ENCODE measurements around the gene LEMD2.

LEMD2 gene

GRCh38 chr6:33818293-33818692 lies 29.4 kb upstream of the LEMD2 start:
- no peak for DNase-seq

DNA sequence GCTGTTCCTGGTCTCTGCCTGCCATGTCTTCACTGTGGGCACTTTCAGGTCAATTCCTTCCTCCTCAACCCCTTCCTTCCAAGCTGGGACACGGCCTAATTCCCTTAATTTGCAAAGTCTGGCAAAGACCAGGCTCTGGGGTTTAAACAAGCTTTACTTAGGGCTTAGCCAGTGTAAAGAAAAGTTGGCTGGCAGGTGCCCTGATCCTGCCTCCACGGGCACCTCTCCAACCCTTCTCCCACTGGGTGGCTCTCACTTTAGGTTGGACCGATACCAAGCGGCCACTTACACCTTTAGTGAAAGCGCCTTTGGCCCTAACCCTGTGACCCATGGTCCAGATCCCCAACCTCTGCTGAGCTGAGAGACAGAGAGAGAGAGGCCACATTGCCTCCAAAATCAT lies 28.6 kb upstream of the LEMD2 start:
- no peak for DNase-seq

DNA sequence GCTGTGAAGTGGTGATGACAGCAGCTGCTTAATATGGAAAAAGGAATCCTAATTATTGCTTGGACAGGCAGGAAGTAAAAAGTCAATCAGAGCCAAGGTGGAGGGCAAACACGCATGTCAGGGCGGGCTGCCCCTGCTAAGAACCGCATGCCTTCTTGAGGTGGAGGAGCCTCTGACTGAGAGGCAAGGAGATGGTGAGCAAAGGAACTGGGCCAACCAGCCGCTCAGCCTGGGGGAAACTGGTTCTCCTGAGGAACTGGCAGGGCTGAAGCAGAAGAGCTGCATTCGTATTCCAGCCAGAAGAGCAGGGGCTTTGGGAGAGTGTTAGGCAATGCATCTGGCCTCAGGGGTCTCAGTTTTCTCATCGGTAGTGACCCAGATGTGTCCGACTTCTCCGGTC lies 28.0 kb upstream of the LEMD2 start:
- no peak for DNase-seq

DNA sequence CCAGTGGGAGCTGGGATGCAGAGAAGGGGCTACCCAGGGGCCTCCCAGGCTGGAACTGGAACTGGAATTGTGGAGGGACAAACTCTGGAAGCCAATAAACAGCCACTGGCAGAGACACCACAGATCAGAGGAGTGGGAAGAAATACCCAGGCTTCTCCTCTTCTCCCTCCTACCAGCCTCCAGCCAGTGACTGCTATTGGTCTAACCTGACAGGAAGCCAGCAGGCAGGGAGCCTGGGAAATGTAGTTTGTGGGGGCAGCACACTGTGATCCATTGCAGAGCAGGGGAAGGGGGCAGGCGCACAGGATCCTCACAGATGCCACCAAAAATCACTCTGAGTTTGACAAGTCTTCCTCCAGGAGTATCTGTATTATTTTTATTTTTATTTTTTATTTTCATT lies 26.9 kb upstream of the LEMD2 start:
- DNase-seq: no peak

- DNase-seq: no peak
Observed at GRCh38 chr6:33813990-33814985, 25.4 kb upstream of the LEMD2 start.

DNA sequence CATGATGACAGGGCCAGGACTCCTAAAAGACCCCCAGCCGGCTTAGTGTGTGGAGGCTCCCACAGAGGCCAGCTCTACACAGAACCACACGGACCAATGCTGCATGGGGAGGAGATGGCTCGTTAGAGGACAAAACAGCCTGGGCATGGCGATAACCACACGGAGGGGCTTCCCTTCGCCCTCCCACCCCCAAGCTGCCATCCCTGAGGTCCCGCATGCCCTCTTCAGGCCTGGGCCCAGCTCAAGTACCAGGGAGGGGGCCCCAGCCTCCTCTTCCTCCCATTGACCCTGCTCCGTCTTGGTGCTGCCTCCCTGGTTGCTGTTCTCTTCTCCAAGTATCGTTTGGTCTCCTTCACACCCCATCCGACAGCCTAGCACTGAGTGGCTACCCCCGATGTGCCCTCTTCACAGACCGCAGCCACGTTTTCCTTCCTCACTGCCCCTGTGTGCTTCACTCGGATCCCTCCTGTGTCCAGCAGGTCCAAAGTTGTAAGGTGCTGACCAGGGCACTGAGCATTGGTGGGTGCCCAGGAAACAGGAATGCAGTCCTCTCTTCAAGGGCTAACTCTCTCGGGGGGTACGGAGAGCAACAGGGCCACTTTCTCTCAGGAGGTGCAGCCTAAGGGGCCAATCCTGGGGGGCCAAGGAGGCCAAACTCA lies 24.4 kb upstream of the LEMD2 start:
- DNase-seq: no peak

GRCh38 chr6:33812669-33813068 lies 23.7 kb upstream of the LEMD2 start:
- peak; percentile 11 for DNase-seq

- DNase-seq: no peak
Observed at GRCh38 chr6:33809594-33809993, 20.7 kb upstream of the LEMD2 start.

- no peak for DNase-seq
Observed at GRCh38 chr6:33808641-33809180, 19.8 kb upstream of the LEMD2 start.

GRCh38 chr6:33807606-33808005 lies 18.7 kb upstream of the LEMD2 start:
- no peak for DNase-seq

DNA sequence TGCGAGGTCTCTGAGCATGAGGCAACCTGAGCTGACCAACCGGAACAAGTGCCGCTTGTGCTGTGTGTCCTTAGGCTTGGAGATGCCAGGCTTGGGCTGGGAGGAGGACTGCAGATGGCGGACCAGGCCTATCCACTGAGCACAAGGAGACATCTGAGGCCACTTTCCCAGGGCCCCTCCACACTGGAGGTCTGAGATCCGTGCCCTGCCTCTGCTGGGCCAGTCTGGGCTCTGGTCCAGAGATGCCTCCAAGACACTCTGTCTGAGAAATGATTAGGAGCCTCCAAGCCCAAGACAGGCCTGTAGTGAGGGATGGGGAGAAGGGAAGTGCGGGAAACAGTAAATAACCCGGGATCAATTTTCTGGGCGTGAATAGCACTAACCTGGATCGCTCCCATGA lies 17.9 kb upstream of the LEMD2 start:
- DNase-seq: no peak

- DNase-seq: no peak
Observed at GRCh38 chr6:33803571-33804053, 14.7 kb upstream of the LEMD2 start, which contains the start of gene MLN. TSS of gene MLN (minus strand) at chr6:33804003. CDS start at chr6:33801163, 2,840 bp downstream.

DNA sequence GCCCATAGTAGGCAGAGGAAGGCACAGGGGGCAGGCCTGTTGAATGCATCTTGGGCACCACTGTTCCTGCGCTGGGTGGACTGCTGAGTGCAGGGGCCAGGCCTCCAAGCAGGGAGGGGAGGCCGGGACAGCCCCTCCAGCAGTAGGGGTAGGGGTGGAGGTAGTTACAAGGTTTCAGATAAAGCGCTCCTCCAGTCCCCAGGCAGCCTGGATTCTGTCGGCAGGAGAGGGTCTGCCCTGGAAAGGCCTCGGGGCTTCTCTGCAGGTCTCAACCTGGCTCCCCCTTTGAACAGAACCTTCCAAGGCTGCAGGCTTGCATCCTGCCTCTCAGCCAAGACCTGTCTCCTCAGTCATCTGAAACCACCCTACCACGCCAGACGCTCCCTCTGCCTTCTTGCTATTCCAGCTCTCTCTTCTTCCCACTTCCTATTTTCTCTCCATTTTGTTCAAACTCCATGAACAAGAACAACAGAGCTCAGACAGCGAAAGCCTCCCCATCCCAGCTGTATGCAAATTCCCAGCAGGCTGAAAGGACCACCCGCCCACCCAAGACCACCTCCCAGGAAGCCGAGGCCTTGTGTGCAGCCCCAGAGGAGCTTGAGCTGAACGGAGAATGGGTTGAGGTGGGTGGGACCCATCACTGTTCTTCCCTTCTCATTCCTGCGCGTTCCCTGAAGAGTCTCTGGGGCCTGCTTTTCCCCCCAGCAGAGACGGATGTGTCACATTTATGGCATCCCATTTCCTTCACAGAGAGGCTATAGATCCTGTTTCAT lies 13.4 kb upstream of the LEMD2 start:
- no peak for DNase-seq

DNA sequence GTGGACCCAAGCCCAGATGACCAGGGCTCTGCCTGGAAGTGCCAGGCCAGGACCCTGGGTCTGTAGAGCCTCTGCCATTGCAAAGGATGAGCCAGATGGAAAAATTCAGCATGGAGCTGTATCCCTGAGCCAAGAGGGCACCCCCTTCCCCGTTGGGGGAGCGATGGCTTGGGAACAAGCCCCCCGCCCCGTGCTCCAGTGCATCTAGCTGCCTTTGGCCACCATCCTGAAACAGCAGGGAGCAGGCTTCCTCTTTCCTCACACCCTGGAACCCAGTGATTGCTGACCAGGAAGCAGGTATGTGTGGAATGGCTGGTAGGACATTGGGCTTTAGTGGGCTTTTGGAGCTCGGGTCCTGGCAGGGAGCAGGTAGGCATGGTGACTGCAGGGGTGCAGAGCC lies 12.7 kb upstream of the LEMD2 start:
- no peak for DNase-seq

GRCh38 chr6:33800248-33800969 lies 11.5 kb upstream of the LEMD2 start:
- no peak for DNase-seq

- DNase-seq: no peak
Observed at GRCh38 chr6:33799454-33800113, 10.7 kb upstream of the LEMD2 start.

- DNase-seq: no peak
Observed at GRCh38 chr6:33798343-33798848, 9.5 kb upstream of the LEMD2 start.

DNA sequence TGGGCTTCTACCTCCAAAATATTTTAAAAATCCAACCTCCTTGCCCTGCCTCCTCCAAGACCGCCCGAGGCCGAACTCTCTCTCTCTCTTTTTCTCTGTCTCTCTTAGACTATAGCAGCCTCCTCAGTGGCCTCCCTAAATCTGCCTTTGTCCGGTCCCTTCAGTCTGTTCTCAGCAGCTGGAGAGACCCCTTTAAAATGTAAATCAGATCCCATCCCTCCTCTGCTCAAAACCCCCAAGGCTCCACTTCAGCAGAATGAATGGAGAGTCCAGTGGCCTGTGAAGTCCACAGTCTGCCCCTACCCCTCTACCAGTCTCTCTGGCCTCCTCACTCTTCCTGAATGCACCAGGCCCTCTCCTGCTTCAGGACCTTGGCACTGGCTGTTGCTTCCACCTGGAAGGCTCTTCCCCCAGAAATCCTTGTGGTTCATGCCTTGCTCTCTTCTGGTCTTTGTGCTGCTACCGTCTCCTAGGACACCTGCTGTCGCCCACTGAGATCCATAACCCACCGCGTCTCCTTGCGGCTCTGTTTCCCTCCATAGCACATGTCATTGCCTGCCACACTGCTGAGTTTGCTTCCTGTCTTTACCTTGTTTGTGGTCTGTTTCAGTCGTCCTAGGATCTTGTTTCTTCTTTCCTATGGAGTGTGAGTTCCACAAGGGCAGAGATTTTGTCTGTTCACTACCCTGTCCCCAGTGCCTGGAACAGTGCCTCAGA lies 8.9 kb upstream of the LEMD2 start:
- DNase-seq: no peak

DNA sequence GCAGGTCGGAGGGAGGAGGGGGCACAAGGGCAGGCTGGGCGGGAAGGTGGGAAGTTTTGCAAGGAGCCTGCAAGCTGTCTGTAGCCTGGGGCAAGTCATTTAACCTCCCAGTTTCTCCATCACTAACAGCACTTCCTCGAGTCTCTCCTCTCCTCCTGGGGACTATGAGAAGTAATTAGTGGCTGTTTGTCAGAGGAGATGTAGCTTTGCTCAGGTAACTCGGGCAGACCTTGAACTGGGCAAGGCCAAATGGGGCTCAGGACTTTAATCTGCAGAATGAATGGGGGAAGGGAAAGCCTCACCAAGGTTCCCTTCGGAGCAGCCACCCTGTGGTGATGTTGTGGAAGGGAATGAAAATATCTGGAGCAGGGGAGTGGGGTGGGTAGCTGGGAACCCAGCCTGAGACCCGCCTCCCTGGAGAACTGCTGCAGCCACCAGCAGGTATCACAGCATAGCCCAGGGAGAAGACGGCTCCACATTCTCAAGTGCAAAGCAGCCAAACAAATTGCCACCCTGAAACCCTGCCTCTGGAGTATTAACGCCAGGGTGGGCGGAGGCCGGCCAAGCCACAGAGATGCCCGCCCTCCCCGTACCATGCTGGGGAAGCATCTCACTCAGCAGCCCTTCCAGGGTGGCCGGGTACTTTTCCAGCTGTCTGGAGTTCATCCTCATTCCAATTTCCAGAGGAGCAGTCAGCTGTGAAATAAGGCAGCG lies 6.1 kb upstream of the LEMD2 start:
- no peak for DNase-seq

DNA sequence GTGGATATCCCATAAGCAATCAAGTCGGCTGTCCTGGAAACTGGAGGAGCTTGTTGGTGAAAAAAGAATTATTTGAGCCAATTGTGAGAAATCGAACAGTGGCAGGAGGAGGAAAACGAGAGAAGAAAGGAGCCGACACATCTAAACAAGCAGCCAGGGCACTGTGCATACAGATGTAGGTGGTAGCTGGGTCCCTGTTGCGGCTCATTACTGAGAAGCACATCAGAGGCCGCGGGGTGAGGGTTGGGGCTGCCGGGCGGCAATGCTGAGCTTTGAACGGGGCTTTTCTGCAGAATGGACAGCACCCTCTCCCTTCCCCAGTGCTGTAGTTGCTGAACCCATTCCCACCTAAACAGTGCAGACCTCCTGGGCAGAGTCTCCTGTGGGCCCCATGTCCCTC lies 4.1 kb upstream of the LEMD2 start:
- DNase-seq: no peak
